Heart left ventricle (tissue), 16 donors: ENCODE data around the gene FARP1. TPM values are rescaled to one million over a fixed set of nuclear protein-coding genes. Genes with fewer than 3 reads are reported as not detected.

Experiments
- ATAC-seq, 4 donors: fragments of 200-7000 bp; cut with Tn5 transposase; one replicate each; pipeline ENCODE4 v1.9.1; 2020 to 2022; ENCODE audit warnings: moderate library complexity in 4 of 4, mild to moderate bottlenecking in 3 of 4, moderate number of reproducible peaks in 1 of 4
- DNase-seq, 5 donors: peaks; one replicate each; pipeline ENCODE4 v3.0.0-alpha.2; 2020
- H3K27ac ChIP-seq, 12 donors: fragments of 200-600 bp; sonication (generic) in 4 of 12; one replicate each; pipeline versions ENCODE4 v1.5.0 to v1.8.0; 2016 to 2022; ENCODE audit warnings: mild to moderate bottlenecking in 2 of 12
- H3K27me3 ChIP-seq, 9 donors: fragments of 200-600 bp; sonication (generic) in 2 of 9; one replicate each; pipeline versions ENCODE4 v1.5.1 to v1.8.0; 2016 to 2022; ENCODE audit warnings: mild to moderate bottlenecking in 3 of 9
- H3K36me3 ChIP-seq, 9 donors: fragments of 200-600 bp; sonication (generic) in 2 of 9; one replicate each; pipeline versions ENCODE4 v1.5.0 to v1.8.0; 2018 to 2022; ENCODE audit warnings: mild to moderate bottlenecking in 2 of 9
- H3K4me1 ChIP-seq, 12 donors: fragments of 200-600 bp; sonication (generic) in 4 of 12; one replicate each; pipeline versions ENCODE4 v1.5.0 to v1.8.0; 2016 to 2022; ENCODE audit warnings: mild to moderate bottlenecking in 3 of 12
- H3K4me3 ChIP-seq, 12 donors: fragments of 200-600 bp; sonication (generic) in 4 of 12; one replicate each; pipeline versions ENCODE4 v1.5.0 to v1.8.0; 2017 to 2022; ENCODE audit warnings: mild to moderate bottlenecking in 9 of 12, moderate library complexity in 4 of 12
- H3K9me3 ChIP-seq, 12 donors: fragments of 200-600 bp; sonication (generic) in 4 of 12; one replicate each; pipeline versions ENCODE4 v1.5.0 to v1.8.0; 2016 to 2022; ENCODE audit warnings: mild to moderate bottlenecking in 1 of 12
- POLR2A ChIP-seq, 2 donors: fragments of 450-650 bp; IDR thresholded peaks; one replicate each; pipeline ENCODE4 v1.6.1; 2017; ENCODE audit warnings: antibody characterized with exemption in 2 of 2, mild to moderate bottlenecking in 2 of 2, moderate library complexity in 2 of 2
- WGBS, 4 donors: extraction: QIAGEN DNeasy Blood & Tissue Kit in 2 of 4; methylation state at CpG; one replicate each; pipeline versions ENCODE4 v1.1.5 to v1.1.7; 2013 to 2018; 5-methylcytosine and 5-hydroxymethylcytosine counted together
- intact Hi-C, 10 donors: fragments of 100-400 bp; cut with DNase I; formaldehyde crosslinking; loops; one replicate each; pipeline versions ENCODE4 v1.11.1 to v1.14.2; 2022
- polyA plus RNA-seq, 2 donors: library from polyadenylated mRNA; stranded (reverse); fragments of 200-250 nt; gene quantifications; one replicate each; pipeline ENCODE4 v1.2.3, GENCODE V29; 2013
- total RNA-seq, 9 donors: library from RNA; depleted of rRNA in 2 of 9; stranded (reverse); fragments of >200 nt in 2 of 9; fragmentation: NEBNext Ultra II Directional in 3 of 9; extraction: Animal tissue kit (Norgen Biotek cat#: 25700) in 3 of 9; gene quantifications; one replicate each; pipeline versions ENCODE4 v1.1.0 to v1.2.4, GENCODE V29; 2016 to 2023
- TF ChIP-seq, protein P1 (sequence below), 12 donors: fragments of 200-600 bp; sonication (generic) in 4 of 12; IDR thresholded peaks; one replicate each; pipeline versions ENCODE4 v1.5.0 to v1.8.0; 2018 to 2022; ENCODE audit warnings: antibody characterized with exemption in 12 of 12, mild to moderate bottlenecking in 5 of 12
- donor health status: ischemic (EF 13 %, LVEDD 7.1; RV severe dilation, severe dysfunction).
- donor health status: healthy with polysubstance abuse.
- donor health status: DM: no; HTN: yes; CAD: no.
- donor health status: DM: no; HTN: no; CAD: no.
- donor health status: ischemic (EF 25% LVEDD 6.9; RV normal size, moderate dysfunction).
- donor health status: ischemic (EF 25% LVEDD 5.7; RV mildly dilated, moderate dysfunction).
- donor health status: healthy.
- donor health status: DM: yes; HTN: yes; CAD: no.
- donor health status: ischemic (EF 35%, LVEDD 5.7; RV mildly dilated, moderate dysfunction).
- donor health status: nonischemic (EF 11% LVEDD 7.7; RV severe dilation, severe dysfunction).
- donor health status: DM: yes; HTN: yes; CAD: no.
- donor health status: PGD.
- donor health status: ischemic (EF 29% LVEDD 5.4; RV normal size, mild dysfunction).
- donor health status: nonischemic (EF 23%, LVEDD 6.1; RV moderate dilation, normal function).

The FARP1 gene
- total and polyA plus RNA-seq, 11 donors, result 7.7 to 51.8 (median 22.3) TPM

DNA sequence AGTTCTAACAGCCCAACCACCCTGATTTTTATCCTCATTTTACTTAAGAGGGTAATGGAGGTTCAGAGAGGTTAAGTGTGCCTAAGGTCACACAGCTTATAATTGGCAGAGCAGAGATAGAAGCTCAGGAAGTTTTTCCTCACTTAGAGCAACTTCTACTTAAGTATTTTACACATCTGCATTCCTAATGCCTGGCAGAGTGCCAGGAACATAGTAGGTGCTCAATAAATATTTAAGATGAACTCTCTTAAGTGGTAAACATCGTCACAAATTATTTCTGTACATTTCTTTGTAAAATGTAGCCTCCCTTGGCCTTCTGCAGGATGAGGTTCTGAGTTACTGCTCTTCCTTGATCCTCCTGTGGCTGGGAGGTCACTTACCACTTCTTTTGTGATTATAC lies 14.7 kb downstream of the FARP1 start:
- WGBS, 4 donors, result 86 to 96% (median 93%) methylated on average over 1 of the region's 1 CpG
- DNase-seq, result no peak
- no peaks in the 10 kb centered on the region for H3K27me3 ChIP-seq
- H3K36me3 ChIP-seq, result no peaks in the 10 kb centered on the region
- peaks cover 0 to 21% (median 0%) of the 10 kb centered on the region in 12 donors for H3K4me1 ChIP-seq
- no peaks in the 10 kb centered on the region for H3K9me3 ChIP-seq
- H3K4me3 ChIP-seq, result no peak overlapping the region
- intact Hi-C loops, result no loop called here
- H3K27ac ChIP-seq, result no peak overlapping the region
- TF ChIP-seq, protein P1, sequence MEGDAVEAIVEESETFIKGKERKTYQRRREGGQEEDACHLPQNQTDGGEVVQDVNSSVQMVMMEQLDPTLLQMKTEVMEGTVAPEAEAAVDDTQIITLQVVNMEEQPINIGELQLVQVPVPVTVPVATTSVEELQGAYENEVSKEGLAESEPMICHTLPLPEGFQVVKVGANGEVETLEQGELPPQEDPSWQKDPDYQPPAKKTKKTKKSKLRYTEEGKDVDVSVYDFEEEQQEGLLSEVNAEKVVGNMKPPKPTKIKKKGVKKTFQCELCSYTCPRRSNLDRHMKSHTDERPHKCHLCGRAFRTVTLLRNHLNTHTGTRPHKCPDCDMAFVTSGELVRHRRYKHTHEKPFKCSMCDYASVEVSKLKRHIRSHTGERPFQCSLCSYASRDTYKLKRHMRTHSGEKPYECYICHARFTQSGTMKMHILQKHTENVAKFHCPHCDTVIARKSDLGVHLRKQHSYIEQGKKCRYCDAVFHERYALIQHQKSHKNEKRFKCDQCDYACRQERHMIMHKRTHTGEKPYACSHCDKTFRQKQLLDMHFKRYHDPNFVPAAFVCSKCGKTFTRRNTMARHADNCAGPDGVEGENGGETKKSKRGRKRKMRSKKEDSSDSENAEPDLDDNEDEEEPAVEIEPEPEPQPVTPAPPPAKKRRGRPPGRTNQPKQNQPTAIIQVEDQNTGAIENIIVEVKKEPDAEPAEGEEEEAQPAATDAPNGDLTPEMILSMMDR (IDR thresholded peaks at IDR 0.05), result no peak
- TF ChIP-seq POLR2A (IDR thresholded peaks at IDR 0.05), result no peak
- ATAC-seq, result no peak

GRCh38 chr13:98158172-98158899 lies 15.4 kb downstream of the FARP1 start:
- Histone ChIP-seq H3K4me3 (no peak overlapping the region), H3K27me3 (no peaks in the 10 kb centered on the region), H3K9me3 (no peaks in the 10 kb centered on the region), H3K36me3 (no peaks in the 10 kb centered on the region), H3K4me1 (peaks cover 0 to 21% (median 0%) of the 10 kb centered on the region in 12 donors), H3K27ac (no peak overlapping the region)
- intact Hi-C loops, result no loop called here
- DNase-seq (peak in 3 of 5 donors; percentile 22 to 46 (median 31)), ATAC-seq (no peak)
- TF ChIP-seq, protein P1 (IDR thresholded peaks at IDR 0.05), result no peak
- no peak for TF ChIP-seq POLR2A (IDR thresholded peaks at IDR 0.05)
- 83 to 86% (median 86%) methylated on average over 5 of the region's 5 CpGs for WGBS, 4 donors

GRCh38 chr13:98162935-98163334 lies 20.0 kb downstream of the FARP1 start:
- intact Hi-C loops, result loop anchor here in 1 of 10 donors (5.0 kb wide), 1 partner anchor 39 kb away; no protein-coding TSS in a partner anchor
- no peaks in the 10 kb centered on the region for H3K27me3 ChIP-seq
- no peaks in the 10 kb centered on the region for H3K36me3 ChIP-seq
- no peak for TF ChIP-seq POLR2A (IDR thresholded peaks at IDR 0.05)
- TF ChIP-seq, protein P1 (IDR thresholded peaks at IDR 0.05), result no peak
- DNase-seq, result no peak
- no peak overlapping the region for H3K27ac ChIP-seq
- ATAC-seq, result no peak
- WGBS, 4 donors, result 96 to 99% (median 97%) methylated on average over 5 of the region's 5 CpGs
- H3K4me3 ChIP-seq, result no peak overlapping the region
- peaks cover 0 to 15% (median 0%) of the 10 kb centered on the region in 12 donors for H3K4me1 ChIP-seq
- H3K9me3 ChIP-seq, result no peaks in the 10 kb centered on the region

DNA sequence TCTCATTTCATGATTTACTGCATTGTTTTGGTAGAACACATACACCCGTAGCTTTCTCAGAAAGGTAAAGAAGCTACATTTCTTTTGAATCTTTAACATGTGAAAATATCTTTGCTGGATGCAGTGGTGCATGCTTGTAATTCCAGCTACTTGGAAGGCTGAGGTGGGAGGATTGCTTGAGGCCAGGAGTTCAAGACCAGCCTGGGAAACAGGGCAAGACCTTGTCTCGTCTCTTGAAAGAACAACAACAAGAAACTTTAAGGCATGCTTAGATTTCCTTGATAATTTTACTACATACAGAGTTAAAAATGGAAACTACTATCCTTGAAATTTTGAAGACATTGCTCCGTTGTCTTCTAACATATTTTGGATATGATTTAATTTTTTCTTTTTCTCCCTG lies 26.4 kb downstream of the FARP1 start:
- no peak for ATAC-seq
- H3K27me3 ChIP-seq, result no peaks in the 10 kb centered on the region
- H3K4me3 ChIP-seq, result no peak overlapping the region
- no peak overlapping the region for H3K27ac ChIP-seq
- DNase-seq, result no peak
- TF ChIP-seq, protein P1 (IDR thresholded peaks at IDR 0.05), result no peak
- TF ChIP-seq POLR2A (IDR thresholded peaks at IDR 0.05), result no peak
- no peaks in the 10 kb centered on the region for H3K9me3 ChIP-seq
- peaks cover 10 to 34% (median 29%) of the 10 kb centered on the region in 12 donors for H3K4me1 ChIP-seq
- no peaks in the 10 kb centered on the region for H3K36me3 ChIP-seq
- intact Hi-C loops, result no loop called here
- WGBS, 4 donors, result 80 to 87% (median 85%) methylated on average over 3 of the region's 3 CpGs
